Pancreas (tissue), 10 donors: ENCODE data around the gene SLC26A5. TPM values are rescaled to one million over a fixed set of nuclear protein-coding genes. Genes with fewer than 3 reads are reported as not detected.

Source experiments
- ATAC-seq, 4 donors: fragments of 200-7000 bp; cut with Tn5 transposase; one replicate each; pipeline versions ENCODE4 v1.8.0 to v1.9.1; 2020; ENCODE audit warnings: mild to moderate bottlenecking in 4 of 4, moderate library complexity in 4 of 4
- DNase-seq, 6 donors: peaks; one replicate each; pipeline ENCODE4 v3.0.0-alpha.2; 2020
- FAIRE-seq: peaks from 2 replicates; lab custom pipeline; 2012; peaks lifted over from hg19 to GRCh38; lab: Jason Lieb, UNC
- H3K27ac ChIP-seq, 4 donors: fragments of 200-600 bp; sonication (generic); 1 replicate in 3 of 4; 2 replicates in 1 of 4; pipeline versions ENCODE4 v1.5.0 to v1.8.0; 2020
- H3K27me3 ChIP-seq, 4 donors: fragments of 200-600 bp; one replicate each; pipeline ENCODE4 v1.8.0; 2021
- H3K36me3 ChIP-seq, 3 donors: fragments of 200-600 bp; sonication (generic) in 1 of 3; one replicate each; pipeline versions ENCODE4 v1.5.0 to v1.8.0; 2020 to 2021
- H3K4me1 ChIP-seq, 3 donors: fragments of 200-600 bp; one replicate each; pipeline ENCODE4 v1.8.0; 2021
- H3K4me3 ChIP-seq, 4 donors: fragments of 200-600 bp; sonication (generic) in 2 of 4; one replicate each; pipeline versions ENCODE4 v1.5.0 to v1.8.0; 2020 to 2021
- H3K9me3 ChIP-seq, 4 donors: fragments of 200-600 bp; one replicate each; pipeline ENCODE4 v1.8.0; 2021
- CTCF ChIP-seq, 4 donors: fragments of 200-600 bp; sonication (generic) in 3 of 4; IDR thresholded peaks; one replicate each; pipeline versions ENCODE4 v1.5.0 to v1.8.0; 2021; ENCODE audit warnings: antibody characterized with exemption in 4 of 4
- WGBS, 2 donors: extraction: QIAGEN DNeasy Blood & Tissue Kit; methylation state at CpG; one replicate each; pipeline ENCODE4 v1.1.7; 2013; 5-methylcytosine and 5-hydroxymethylcytosine counted together
- intact Hi-C, 3 donors: fragments of 100-400 bp; cut with DNase I; formaldehyde crosslinking; loops; one replicate each; pipeline versions ENCODE4 v1.11.1 to v1.14.2; 2022
- polyA plus RNA-seq, 2 donors: library from polyadenylated mRNA; stranded (reverse); fragments of 200-250 nt; gene quantifications; one replicate each; pipeline ENCODE4 v1.2.3, GENCODE V29; 2013
- total RNA-seq, 6 donors: library from RNA; stranded (reverse); fragmentation: NEBNext Ultra II Directional in 4 of 6; extraction: Animal tissue kit (Norgen Biotek cat#: 25700) in 4 of 6; gene quantifications; one replicate each; pipeline versions ENCODE4 v1.2.1 to v1.2.4, GENCODE V29; 2021 to 2023
- donor health status: healthy with polysubstance abuse.
- donor health status: DM: no; HTN: no; CAD: no; lungs with moderate emphysema.
- donor health status: DM: no; HTN: no; CAD: no.
- donor health status: control.
- donor health status: control.
- donor health status: Bipolar disorder and iron deficiency.
- donor health status: DM: yes; HTN: yes; CAD: no.
- donor health status: DM: no; HTN: no; CAD: no.
- donor health status: DM: no; HTN: no; CAD: no.
- donor health status: DM: yes; HTN: yes; CAD: no.

Gene SLC26A5
- total and polyA plus RNA-seq, 8 donors = 0.09 to 0.34 (median 0.19) TPM; not detected in 3

DNA sequence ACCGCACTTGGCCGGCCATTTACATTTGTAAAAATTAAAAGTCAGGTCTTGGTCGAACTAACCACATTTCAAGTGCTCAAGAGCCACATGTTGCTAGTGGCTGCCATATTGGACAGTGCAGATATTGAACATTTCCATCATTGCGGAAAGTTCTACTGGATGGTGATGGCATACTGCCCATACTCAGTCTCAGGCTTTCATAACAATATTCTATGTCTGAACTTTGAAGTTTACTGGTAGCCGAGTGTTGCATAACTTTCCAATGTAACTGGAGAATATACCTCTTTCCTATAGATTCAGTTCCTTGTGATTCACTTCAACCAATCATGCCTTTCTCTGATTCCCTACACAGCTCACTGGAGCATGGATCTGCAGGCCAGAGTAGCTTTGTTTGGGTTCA, 54.9 kb downstream of the SLC26A5 start:
- TF ChIP-seq CTCF (IDR thresholded peaks at IDR 0.05) = no peak
- no peaks in the 10 kb centered on the region for H3K9me3 ChIP-seq
- H3K4me1 ChIP-seq = no peaks in the 10 kb centered on the region
- no peaks in the 10 kb centered on the region for H3K36me3 ChIP-seq
- ATAC-seq (no peak), FAIRE-seq (no peak), DNase-seq (no peak)
- 90 to 93% methylated on average over 5 of the region's 5 CpGs for WGBS, 2 donors
- H3K27ac ChIP-seq = no peak overlapping the region
- H3K4me3 ChIP-seq = no peak overlapping the region
- no peaks in the 10 kb centered on the region for H3K27me3 ChIP-seq
- intact Hi-C loops = no loop called here

DNA sequence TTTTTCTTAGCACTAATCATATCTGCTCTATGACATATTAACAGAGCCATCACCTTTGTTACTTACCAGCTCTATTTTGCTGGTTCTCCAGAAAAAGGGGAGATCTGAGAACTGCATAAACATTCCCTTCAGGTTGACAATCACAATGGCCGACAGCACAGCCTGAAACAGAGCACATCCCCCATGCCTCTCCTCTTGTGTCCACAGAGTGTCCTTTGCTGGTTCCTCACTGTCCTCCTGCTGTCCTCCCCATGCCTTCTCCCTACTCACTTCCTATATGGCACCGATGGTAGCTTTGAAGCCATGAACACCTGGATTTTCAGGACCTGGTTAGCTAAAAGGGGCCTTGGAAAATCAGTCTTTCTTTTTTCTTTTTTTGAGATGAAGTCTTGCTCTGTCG, 56.7 kb downstream of the SLC26A5 start:
- intact Hi-C loops = no loop called here
- DNase-seq (no peak), FAIRE-seq (no peak), ATAC-seq (no peak)
- H3K4me1 ChIP-seq = no peaks in the 10 kb centered on the region
- H3K36me3 ChIP-seq = no peaks in the 10 kb centered on the region
- H3K27ac ChIP-seq = no peak overlapping the region
- TF ChIP-seq CTCF (IDR thresholded peaks at IDR 0.05) = no peak
- H3K4me3 ChIP-seq = no peak overlapping the region
- WGBS, 2 donors = 74 to 90% methylated on average over 3 of the region's 3 CpGs
- no peaks in the 10 kb centered on the region for H3K9me3 ChIP-seq
- no peaks in the 10 kb centered on the region for H3K27me3 ChIP-seq

DNA sequence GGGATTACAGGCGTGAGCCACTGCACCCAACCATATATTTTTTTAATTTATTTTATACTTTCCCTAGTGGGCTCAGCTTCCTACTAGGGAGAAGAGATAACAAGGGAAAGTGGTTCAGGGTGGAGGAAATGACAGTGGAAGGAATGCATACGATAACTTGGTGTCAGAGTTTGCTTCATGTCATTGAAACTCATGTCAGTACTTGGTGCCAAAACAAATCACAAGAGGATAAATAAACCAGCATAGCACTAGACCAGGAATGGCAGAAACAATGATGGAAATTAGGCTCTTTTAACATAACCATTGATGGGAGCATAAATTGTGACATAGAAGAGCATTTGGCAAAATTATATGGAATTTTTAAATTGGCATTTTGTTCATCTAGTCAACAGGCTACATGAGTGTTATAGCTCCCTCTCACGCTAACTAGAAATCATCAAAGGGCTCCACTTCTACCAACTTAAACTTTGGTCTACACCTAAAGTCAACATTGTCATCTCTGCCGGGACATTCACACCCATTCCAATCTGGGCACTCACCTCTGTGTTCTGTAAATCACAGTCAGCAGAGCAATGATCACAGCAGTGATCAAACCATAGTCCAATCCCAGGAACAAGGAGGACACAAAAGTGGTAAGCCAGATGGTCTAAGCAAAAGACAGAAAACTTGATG, 57.4 kb downstream of the SLC26A5 start:
- no peaks in the 10 kb centered on the region for H3K27me3 ChIP-seq
- ATAC-seq = peak in 1 of 4 donors; percentile 22
- H3K4me1 ChIP-seq = no peaks in the 10 kb centered on the region
- TF ChIP-seq CTCF (IDR thresholded peaks at IDR 0.05) = no peak
- H3K9me3 ChIP-seq = no peaks in the 10 kb centered on the region
- WGBS, 2 donors = 72 to 82% methylated on average over 4 of the region's 4 CpGs
- no peak for FAIRE-seq
- no peaks in the 10 kb centered on the region for H3K36me3 ChIP-seq
- no peak overlapping the region for H3K4me3 ChIP-seq
- intact Hi-C loops = no loop called here
- no peak for DNase-seq
- no peak overlapping the region for H3K27ac ChIP-seq

GRCh38 chr7:103387242-103387641, 58.8 kb downstream of the SLC26A5 start:
- no peaks in the 10 kb centered on the region for H3K9me3 ChIP-seq
- no peak for DNase-seq
- intact Hi-C loops = no loop called here
- TF ChIP-seq CTCF (IDR thresholded peaks at IDR 0.05) = no peak
- WGBS, 2 donors = 83 to 96% methylated on average over 1 of the region's 1 CpG
- H3K4me3 ChIP-seq = no peak overlapping the region
- H3K4me1 ChIP-seq = no peaks in the 10 kb centered on the region
- FAIRE-seq = no peak
- no peaks in the 10 kb centered on the region for H3K36me3 ChIP-seq
- no peak overlapping the region for H3K27ac ChIP-seq
- no peak for ATAC-seq
- H3K27me3 ChIP-seq = no peaks in the 10 kb centered on the region

GRCh38 chr7:103382032-103382402, 64.0 kb downstream of the SLC26A5 start:
- no peaks in the 10 kb centered on the region for H3K27me3 ChIP-seq
- TF ChIP-seq CTCF (IDR thresholded peaks at IDR 0.05) = no peak
- no peak for ATAC-seq
- no peak overlapping the region for H3K27ac ChIP-seq
- no peaks in the 10 kb centered on the region for H3K9me3 ChIP-seq
- intact Hi-C loops = no loop called here
- no peaks in the 10 kb centered on the region for H3K4me1 ChIP-seq
- no peak overlapping the region for H3K4me3 ChIP-seq
- WGBS, 2 donors = 83 to 90% methylated on average over 4 to 5 of the region's 5 CpGs
- no peaks in the 10 kb centered on the region for H3K36me3 ChIP-seq
- no peak for DNase-seq
- FAIRE-seq = no peak
